Parathyroid adenoma (tissue), 2 donors: ENCODE results near the gene LRP4.

Experiments used
- H2AFZ ChIP-seq: fragments of 300-600 bp; sonication (generic); one replicate; pipeline ENCODE4 v1.7.0; 2017; ENCODE audit warnings: antibody characterized with exemption, mild to moderate bottlenecking
- H3K27ac ChIP-seq: fragments of 300-600 bp; sonication (generic); one replicate; pipeline ENCODE4 v1.7.0; 2017
- H3K27me3 ChIP-seq: fragments of 300-600 bp; sonication (generic); one replicate; pipeline ENCODE4 v1.7.0; 2017; ENCODE audit warnings: low read length; ENCODE audit not compliant: control insufficient read depth, insufficient read depth
- H3K36me3 ChIP-seq: fragments of 300-600 bp; sonication (generic); one replicate; pipeline ENCODE4 v1.7.0; 2017; ENCODE audit warnings: low read length; ENCODE audit not compliant: control insufficient read depth, insufficient read depth
- H3K4me1 ChIP-seq: fragments of 300-600 bp; sonication (generic); one replicate; pipeline ENCODE4 v1.7.0; 2017; ENCODE audit warnings: control low read depth
- H3K4me2 ChIP-seq: fragments of 300-600 bp; sonication (generic); one replicate; pipeline ENCODE4 v1.7.0; 2017; ENCODE audit warnings: low read length
- H3K4me3 ChIP-seq: fragments of 300-600 bp; sonication (generic); one replicate; pipeline ENCODE4 v1.7.0; 2017; ENCODE audit warnings: low read depth, low read length
- H3K79me2 ChIP-seq: fragments of 300-600 bp; sonication (generic); one replicate; pipeline ENCODE4 v1.7.0; 2017; ENCODE audit warnings: control low read depth
- H3K9ac ChIP-seq: fragments of 300-600 bp; sonication (generic); one replicate; pipeline ENCODE4 v1.7.0; 2017; ENCODE audit warnings: mild to moderate bottlenecking
- H3K9me3 ChIP-seq: fragments of 300-600 bp; sonication (generic); one replicate; pipeline ENCODE4 v1.7.0; 2017; ENCODE audit warnings: low read length; ENCODE audit not compliant: control insufficient read depth
- TF ChIP-seq, protein P1 (sequence below): fragments of 300-600 bp; sonication (generic); IDR thresholded peaks from one replicate; pipeline ENCODE4 v1.7.0; 2017; ENCODE audit warnings: antibody characterized with exemption, mild to moderate bottlenecking
- donor health status: primary hyperparathyroidism.

The LRP4 gene

DNA sequence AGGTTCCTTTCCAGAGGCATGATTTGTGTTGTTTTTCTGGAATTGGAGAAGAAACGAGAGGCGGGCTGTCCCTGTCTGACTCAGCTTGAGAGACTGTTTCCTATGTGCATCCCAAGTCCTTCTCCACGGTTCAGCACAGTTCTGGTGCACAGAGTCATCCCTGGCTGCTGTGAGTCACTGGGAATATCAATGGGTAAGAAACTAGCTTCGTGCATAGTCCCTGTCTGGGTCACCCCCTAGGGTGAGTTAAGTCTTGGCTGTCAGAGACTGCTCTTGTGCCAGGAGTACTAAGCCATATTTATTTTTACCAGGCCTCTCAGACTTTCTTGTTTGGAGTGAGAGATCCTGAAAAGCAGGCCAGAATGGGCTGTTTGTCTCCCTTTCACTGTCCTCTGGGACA lies 2.4 kb upstream of the LRP4 start:
- peaks cover 2% of the 10 kb centered on the region for H3K4me1 ChIP-seq

DNA sequence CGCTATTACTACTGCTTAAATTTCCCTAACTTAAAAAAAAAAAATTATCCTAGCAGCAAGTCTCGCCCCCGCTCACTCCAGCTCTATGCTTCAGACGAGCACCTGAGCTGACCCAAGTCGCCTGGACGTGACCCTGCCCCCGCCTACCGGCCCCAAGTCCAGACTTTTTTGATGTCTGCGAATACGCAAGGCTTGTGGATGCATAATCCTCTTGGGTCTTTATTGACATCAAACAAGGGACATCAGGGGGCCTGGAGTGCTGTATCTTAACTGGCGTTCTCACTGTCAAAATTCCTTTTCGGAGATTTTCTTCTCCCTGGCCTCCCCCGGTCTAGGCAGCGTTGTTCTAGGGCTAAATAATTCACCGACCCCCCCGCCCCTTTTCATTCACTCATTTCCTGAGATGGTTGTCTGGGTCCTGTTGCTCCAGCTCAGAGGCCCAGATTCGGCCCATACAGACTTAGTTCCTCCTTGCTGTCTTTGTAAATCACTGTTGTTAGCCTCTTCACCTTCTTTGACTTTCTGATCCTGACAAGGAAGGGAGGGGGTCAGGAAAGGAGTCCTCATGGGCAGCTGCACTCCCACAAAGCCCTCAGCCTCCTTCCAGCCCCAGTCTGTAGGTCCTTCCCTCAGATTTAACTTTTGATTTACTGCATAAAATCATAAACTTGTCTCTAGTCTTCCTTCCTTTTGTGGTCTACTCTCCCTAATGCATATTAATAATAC lies 601 bp upstream of the LRP4 start:
- Histone ChIP-seq H3K36me3 (no peaks in the 10 kb centered on the region), H3K27me3 (no peaks in the 10 kb centered on the region), H3K4me1 (peaks cover 16% of the 10 kb centered on the region), H2AFZ (peak overlapping the region; percentile 78), H3K9me3 (no peaks in the 10 kb centered on the region), H3K79me2 (no peaks in the 10 kb centered on the region), H3K4me2 (peak overlapping the region; percentile 64), H3K9ac (no peak overlapping the region), H3K27ac (peak overlapping the region; percentile 42), H3K4me3 (peak overlapping the region; percentile 36)
- TF ChIP-seq, protein P1, sequence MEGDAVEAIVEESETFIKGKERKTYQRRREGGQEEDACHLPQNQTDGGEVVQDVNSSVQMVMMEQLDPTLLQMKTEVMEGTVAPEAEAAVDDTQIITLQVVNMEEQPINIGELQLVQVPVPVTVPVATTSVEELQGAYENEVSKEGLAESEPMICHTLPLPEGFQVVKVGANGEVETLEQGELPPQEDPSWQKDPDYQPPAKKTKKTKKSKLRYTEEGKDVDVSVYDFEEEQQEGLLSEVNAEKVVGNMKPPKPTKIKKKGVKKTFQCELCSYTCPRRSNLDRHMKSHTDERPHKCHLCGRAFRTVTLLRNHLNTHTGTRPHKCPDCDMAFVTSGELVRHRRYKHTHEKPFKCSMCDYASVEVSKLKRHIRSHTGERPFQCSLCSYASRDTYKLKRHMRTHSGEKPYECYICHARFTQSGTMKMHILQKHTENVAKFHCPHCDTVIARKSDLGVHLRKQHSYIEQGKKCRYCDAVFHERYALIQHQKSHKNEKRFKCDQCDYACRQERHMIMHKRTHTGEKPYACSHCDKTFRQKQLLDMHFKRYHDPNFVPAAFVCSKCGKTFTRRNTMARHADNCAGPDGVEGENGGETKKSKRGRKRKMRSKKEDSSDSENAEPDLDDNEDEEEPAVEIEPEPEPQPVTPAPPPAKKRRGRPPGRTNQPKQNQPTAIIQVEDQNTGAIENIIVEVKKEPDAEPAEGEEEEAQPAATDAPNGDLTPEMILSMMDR = no peak

More for the DNA sequence above, 2.4 kb upstream of the LRP4 start:
- H2AFZ ChIP-seq = no peak overlapping the region
- H3K27me3 ChIP-seq = no peaks in the 10 kb centered on the region
- H3K4me3 ChIP-seq = no peak overlapping the region
- no peak overlapping the region for H3K4me2 ChIP-seq
- no peaks in the 10 kb centered on the region for H3K9me3 ChIP-seq
- no peaks in the 10 kb centered on the region for H3K36me3 ChIP-seq
- H3K27ac ChIP-seq = no peak overlapping the region
- H3K79me2 ChIP-seq = no peaks in the 10 kb centered on the region
- H3K9ac ChIP-seq = no peak overlapping the region
- TF ChIP-seq, protein P1 = no peak

DNA sequence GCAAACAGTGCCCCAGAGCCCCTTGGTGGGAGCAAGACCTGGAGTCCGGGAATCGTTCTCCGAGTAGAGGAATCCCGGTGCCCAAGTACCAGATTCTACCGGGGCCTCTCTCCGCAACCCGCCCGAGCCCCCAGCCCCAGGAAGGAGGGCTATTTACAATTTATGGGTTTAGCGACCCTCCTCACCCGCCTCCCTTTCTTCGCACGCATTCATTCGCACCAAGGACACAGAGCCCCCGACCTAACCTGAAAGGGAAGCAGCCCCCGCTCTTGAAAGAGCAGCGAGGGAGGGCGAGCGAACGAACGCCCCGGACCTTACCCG lies 628 bp downstream of the LRP4 start:
- peak overlapping the region; percentile 94 for H3K27ac ChIP-seq

DNA sequence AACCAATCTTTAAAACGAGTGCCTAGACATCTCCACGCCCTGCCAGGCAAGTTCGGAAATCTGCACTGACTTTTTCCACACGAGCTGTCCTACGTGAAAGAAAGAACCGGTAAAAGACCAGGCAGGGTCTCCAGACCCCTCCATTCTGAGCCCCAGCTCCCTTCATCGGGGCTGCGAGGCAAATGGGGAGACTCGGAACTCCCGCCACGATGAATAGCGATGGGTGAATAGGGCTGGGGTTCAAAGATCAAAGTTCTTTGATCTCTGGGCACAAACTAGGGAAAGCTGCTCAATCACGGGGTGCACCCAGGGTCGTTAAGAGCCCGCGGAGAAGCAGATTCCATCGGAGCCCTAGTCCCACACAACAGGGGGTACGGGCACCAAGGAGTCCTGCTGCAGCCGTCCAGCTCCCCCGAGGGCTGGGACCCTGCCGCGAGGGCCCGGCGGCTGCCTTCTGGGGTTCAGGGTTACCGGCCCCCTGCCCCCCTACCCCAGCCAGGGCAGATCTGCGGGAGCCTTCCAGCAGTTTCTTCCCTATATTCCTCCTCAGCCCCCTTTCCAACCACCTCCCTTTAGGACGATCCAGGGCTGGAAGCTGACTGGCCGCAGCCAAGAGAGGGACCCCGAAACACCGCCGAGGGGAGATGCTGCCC lies 1.1 kb downstream of the LRP4 start:
- H3K4me2 ChIP-seq = peak overlapping the region; percentile 84
- H3K27me3 ChIP-seq = no peaks in the 10 kb centered on the region
- H2AFZ ChIP-seq = peak overlapping the region; percentile 77
- H3K4me3 ChIP-seq = peak overlapping the region; percentile 53
- H3K4me1 ChIP-seq = peaks cover 29% of the 10 kb centered on the region
- no peaks in the 10 kb centered on the region for H3K9me3 ChIP-seq
- no peak overlapping the region for H3K9ac ChIP-seq
- H3K27ac ChIP-seq = peak overlapping the region; percentile 94
- H3K36me3 ChIP-seq = no peaks in the 10 kb centered on the region
- TF ChIP-seq, protein P1 = no peak
- no peaks in the 10 kb centered on the region for H3K79me2 ChIP-seq

More for the DNA sequence above, 628 bp downstream of the LRP4 start:
- Histone ChIP-seq H2AFZ (peak overlapping the region; percentile 77), H3K36me3 (no peaks in the 10 kb centered on the region), H3K4me2 (peak overlapping the region; percentile 84), H3K9me3 (no peaks in the 10 kb centered on the region), H3K4me1 (peaks cover 28% of the 10 kb centered on the region), H3K79me2 (no peaks in the 10 kb centered on the region), H3K4me3 (peak overlapping the region; percentile 53), H3K9ac (no peak overlapping the region), H3K27me3 (no peaks in the 10 kb centered on the region)
- TF ChIP-seq, protein P1 = no peak
